SK-N-SH (cell line): Measurements from ENCODE around the gene CDC73. TPM values are rescaled to one million over a fixed set of nuclear protein-coding genes. Genes with fewer than 3 reads are reported as not detected.

ENCODE experiments used
- CTCF ChIA-PET: fragments of 300-600, 350-600 bp; formaldehyde crosslinking; extraction: SDS; loops from one replicate; lab custom pipeline; 2021; lab: Yijun Ruan, JAX
- POLR2A ChIA-PET: fragments of 350-600 bp; sonication (Branson Sonifier 250); formaldehyde crosslinking; extraction: SDS; loops from one replicate; lab custom pipeline; 2020; ENCODE audit warnings: antibody characterized with exemption, inconsistent platforms; lab: Yijun Ruan, JAX
- DNase-seq: peaks from one replicate; pipeline ENCODE4 v3.0.0; 2012
- H2AFZ ChIP-seq: fragments of 200-600 bp; sonication (generic); 2 replicates; pipeline ENCODE4 v1.8.1; 2016; ENCODE audit warnings: antibody characterized with exemption, mild to moderate bottlenecking, low read depth
- H3F3A ChIP-seq: fragments of 200-600 bp; sonication (generic); replicated peaks from 2 replicates; pipeline ENCODE3; 2016; ENCODE audit warnings: antibody characterized with exemption, mild to moderate bottlenecking; ENCODE audit not compliant: insufficient read depth
- H3K27ac ChIP-seq, 2 experiments: fragments of 200-500 bp in 1 of 2; fragments of 200-600 bp in 1 of 2; sonication (Bioruptor generic) in 1 of 2; sonication (generic), shearing (Covaris generic) in 1 of 2; 2 replicates each; pipeline versions ENCODE4 v1.5.1 to v1.6.1; 2014 to 2016; ENCODE audit warnings: low read depth in 2 of 2, inconsistent platforms in 1 of 2, low read length in 1 of 2, mild to moderate bottlenecking in 1 of 2, mixed read lengths in 1 of 2
- H3K27me3 ChIP-seq: fragments of 200-600 bp; sonication (generic), shearing (Covaris generic); 2 replicates; pipeline ENCODE4 v1.6.1; 2016; ENCODE audit warnings: mixed run types; ENCODE audit not compliant: insufficient read depth
- H3K36me3 ChIP-seq, 2 experiments: fragments of 200-500 bp in 1 of 2; fragments of 200-600 bp in 1 of 2; sonication (Bioruptor generic) in 1 of 2; sonication (generic) in 1 of 2; replicated peaks in 1 of 2; 2 replicates each; pipeline versions ENCODE3 to v1.5.1; 2014 to 2016; ENCODE audit warnings: low read length in 1 of 2, mild to moderate bottlenecking in 1 of 2; ENCODE audit not compliant: insufficient read depth in 2 of 2, control insufficient read depth in 1 of 2
- H3K4me1 ChIP-seq, 2 experiments: fragments of 200-500 bp in 1 of 2; fragments of 200-600 bp in 1 of 2; sonication (Bioruptor generic) in 1 of 2; sonication (generic), shearing (Covaris generic) in 1 of 2; 2 replicates each; pipeline versions ENCODE4 v1.5.1 to v1.6.1; 2014 to 2016; ENCODE audit warnings: low read depth in 1 of 2, low read length in 1 of 2, mixed run types in 1 of 2; ENCODE audit not compliant: insufficient read depth in 2 of 2, control insufficient read depth in 1 of 2
- H3K4me2 ChIP-seq: fragments of 200-600 bp; sonication (generic), shearing (Covaris generic); 2 replicates; pipeline ENCODE4 v1.6.1; 2017; ENCODE audit warnings: mixed run types
- H3K4me3 ChIP-seq, 2 experiments: fragments of 200-500 bp in 1 of 2; fragments of 200-600 bp in 1 of 2; sonication (Bioruptor generic) in 1 of 2; sonication (generic), shearing (Covaris generic) in 1 of 2; 2 replicates each; pipeline versions ENCODE4 v1.5.1 to v1.8.1; 2014 to 2016; ENCODE audit warnings: low read depth in 2 of 2, inconsistent platforms in 1 of 2, low read length in 1 of 2, mild to moderate bottlenecking in 1 of 2, mixed read lengths in 1 of 2, moderate library complexity in 1 of 2
- H3K79me2 ChIP-seq: fragments of 200-600 bp; sonication (generic); 2 replicates; pipeline ENCODE4 v1.8.1; 2017; ENCODE audit warnings: mild to moderate bottlenecking; ENCODE audit not compliant: insufficient read depth
- H3K9ac ChIP-seq: fragments of 200-600 bp; sonication (generic); 2 replicates; pipeline ENCODE4 v1.6.1; 2017; ENCODE audit warnings: mixed run types
- H3K9me2 ChIP-seq: fragments of 200-600 bp; sonication (generic); 2 replicates; pipeline ENCODE4 v1.6.1; 2017; ENCODE audit warnings: mixed run types
- H3K9me3 ChIP-seq: fragments of 200-600 bp; sonication (generic); 2 replicates; pipeline ENCODE4 v1.6.1; 2017; ENCODE audit warnings: mixed run types, mild to moderate bottlenecking, moderate library complexity
- H4K20me1 ChIP-seq: fragments of 200-600 bp; sonication (generic); 2 replicates; pipeline ENCODE4 v1.6.1; 2017; ENCODE audit warnings: mild to moderate bottlenecking, mixed run types; ENCODE audit not compliant: insufficient read depth
- ELF1 ChIP-seq: IDR thresholded peaks from 2 replicates; pipeline ENCODE4 v1.4.0; 2012
- FOSL2 ChIP-seq: IDR thresholded peaks from 2 replicates; pipeline ENCODE4 v1.4.0; 2012; ENCODE audit warnings: low read depth, mild to moderate bottlenecking, moderate library complexity, borderline replicate concordance
- GABPA ChIP-seq: IDR thresholded peaks from 2 replicates; pipeline ENCODE4 v1.4.0; 2012; ENCODE audit warnings: low read depth, mild to moderate bottlenecking
- JUND ChIP-seq: IDR thresholded peaks from 2 replicates; pipeline ENCODE4 v1.4.0; 2012
- MAX ChIP-seq: IDR thresholded peaks from 2 replicates; pipeline ENCODE4 v1.4.0; 2012; ENCODE audit warnings: low read depth
- MXI1 ChIP-seq: IDR thresholded peaks from 2 replicates; pipeline ENCODE4 v1.6.1; 2012; ENCODE audit warnings: mild to moderate bottlenecking, low read depth, low read length, improper control_type of control experiment
- NFIC ChIP-seq: IDR thresholded peaks from 2 replicates; pipeline ENCODE4 v1.4.0; 2012; ENCODE audit warnings: borderline replicate concordance
- NRF1 ChIP-seq: IDR thresholded peaks from 2 replicates; pipeline ENCODE4 v1.6.1; 2012; ENCODE audit warnings: low read depth, mild to moderate bottlenecking, low read length
- PBX3 ChIP-seq: IDR thresholded peaks from 2 replicates; pipeline ENCODE4; 2012
- RAD21 ChIP-seq: IDR thresholded peaks from 2 replicates; pipeline ENCODE4 v1.6.1; 2012; ENCODE audit warnings: mild to moderate bottlenecking, low read length
- RCOR1 ChIP-seq: fragments of 150-350 bp; IDR thresholded peaks from 2 replicates; pipeline ENCODE4 v1.6.1; 2017; ENCODE audit warnings: antibody characterized with exemption, low read length
- RFX5 ChIP-seq: IDR thresholded peaks from 2 replicates; pipeline ENCODE4 v1.6.1; 2012; ENCODE audit warnings: mild to moderate bottlenecking, improper control_type of control experiment, low read length
- RXRA ChIP-seq: IDR thresholded peaks from 2 replicates; pipeline ENCODE4 v1.4.0; 2012; ENCODE audit warnings: low read depth, mild to moderate bottlenecking, borderline replicate concordance
- SIN3A ChIP-seq: IDR thresholded peaks from 2 replicates; pipeline ENCODE4 v1.6.1; 2012; ENCODE audit warnings: low read depth, mild to moderate bottlenecking, low read length, moderate library complexity, borderline replicate concordance
- TCF12 ChIP-seq: IDR thresholded peaks from 2 replicates; pipeline ENCODE4 v1.4.0; 2012
- USF1 ChIP-seq: IDR thresholded peaks from 2 replicates; pipeline ENCODE4 v1.4.0; 2012; ENCODE audit warnings: low read depth, borderline replicate concordance
- YY1 ChIP-seq: IDR thresholded peaks from 2 replicates; pipeline ENCODE4 v1.4.0; 2012; ENCODE audit warnings: low read depth, mild to moderate bottlenecking
- WGBS: methylation state at CpG from one replicate; pipeline ENCODE4 v1.1.6; 2017; ENCODE audit warnings: low lambda C conversion rate; 5-methylcytosine and 5-hydroxymethylcytosine counted together
- polyA plus RNA-seq, 3 experiments: library from polyadenylated mRNA; depleted of rRNA; stranded (reverse); fragments of >200 nt; gene quantifications; 2 replicates each; pipeline ENCODE4 v1.2.3, GENCODE V29; 2012
- TF ChIP-seq, protein P1 (sequence below): IDR thresholded peaks from 2 replicates; pipeline ENCODE4 v1.6.1; 2012; ENCODE audit warnings: mild to moderate bottlenecking, low read depth, low read length, moderate library complexity
- TF ChIP-seq, protein P2 (sequence below): fragments of 200-600 bp; sonication (generic); IDR thresholded peaks from 2 replicates; pipeline ENCODE4 v1.6.1; 2017; ENCODE audit warnings: antibody characterized with exemption, mild to moderate bottlenecking, moderate library complexity
- TF ChIP-seq, protein P3 (sequence below): IDR thresholded peaks from 2 replicates; pipeline ENCODE4 v1.4.0; 2012; ENCODE audit warnings: low read depth, borderline replicate concordance

Gene CDC73
- polyA plus RNA-seq, 1 of the 3 experiments (the other 2 are of a cell fraction), result 13.4 TPM

DNA sequence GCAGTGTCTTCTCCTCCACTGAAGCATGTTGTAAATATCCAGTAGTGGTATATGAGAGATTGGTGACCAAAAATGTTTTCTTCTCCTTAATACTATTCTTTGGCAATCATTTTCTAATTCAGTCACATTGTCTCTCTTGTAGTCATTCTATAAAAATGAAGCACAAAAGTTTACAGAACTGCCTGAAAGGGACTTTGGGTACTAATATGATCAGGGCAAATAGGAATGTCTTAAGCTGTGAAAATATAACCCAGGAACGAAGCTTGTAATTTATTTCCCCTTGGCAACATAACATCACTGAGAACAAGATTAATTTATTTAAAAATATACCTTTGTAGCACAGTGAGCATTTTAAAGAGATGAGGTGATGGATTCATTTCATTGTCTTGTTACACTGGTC lies 59.7 kb downstream of the CDC73 start:
- peaks cover 21 to 26% of the 10 kb centered on the region in 2 experiments; a peak in 3 of 4 replicates for H3K4me1 ChIP-seq
- H4K20me1 ChIP-seq, result peaks cover 17% of the 10 kb centered on the region
- H2AFZ ChIP-seq, result no peak overlapping the region
- no peak overlapping the region for H3K4me2 ChIP-seq
- no peak overlapping the region for H3K4me3 ChIP-seq
- H3F3A ChIP-seq, result peaks cover 16% of the 10 kb centered on the region
- ChIA-PET CTCF (interaction anchor here (0.6 to 1.4 kb wide), 3 partner anchors 12 to 39 kb away, joined by 3 to 5 read pairs (median 3); no protein-coding TSS in a partner anchor), POLR2A (no interaction called here)
- H3K27me3 ChIP-seq, result no peaks in the 10 kb centered on the region
- H3K27ac ChIP-seq, result no peak overlapping the region; a peak in 1 of 4 replicates
- peaks cover 0 to 23% of the 10 kb centered on the region in 2 experiments for H3K36me3 ChIP-seq
- 72% methylated on average over 1 of the region's 1 CpG for WGBS
- DNase-seq, result no peak
- peaks cover 24% of the 10 kb centered on the region for H3K79me2 ChIP-seq
- TF ChIP-seq PBX3 (no peak), GABPA (no peak), NFIC (no peak), JUND (no peak), RFX5 (no peak), FOSL2 (no peak), SIN3A (no peak), RXRA (no peak), MAX (no peak), YY1 (no peak), NRF1 (no peak), MXI1 (no peak), ELF1 (no peak), RCOR1 (no peak), USF1 (no peak), TCF12 (no peak), RAD21 (no peak)
- TF ChIP-seq, protein P1, sequence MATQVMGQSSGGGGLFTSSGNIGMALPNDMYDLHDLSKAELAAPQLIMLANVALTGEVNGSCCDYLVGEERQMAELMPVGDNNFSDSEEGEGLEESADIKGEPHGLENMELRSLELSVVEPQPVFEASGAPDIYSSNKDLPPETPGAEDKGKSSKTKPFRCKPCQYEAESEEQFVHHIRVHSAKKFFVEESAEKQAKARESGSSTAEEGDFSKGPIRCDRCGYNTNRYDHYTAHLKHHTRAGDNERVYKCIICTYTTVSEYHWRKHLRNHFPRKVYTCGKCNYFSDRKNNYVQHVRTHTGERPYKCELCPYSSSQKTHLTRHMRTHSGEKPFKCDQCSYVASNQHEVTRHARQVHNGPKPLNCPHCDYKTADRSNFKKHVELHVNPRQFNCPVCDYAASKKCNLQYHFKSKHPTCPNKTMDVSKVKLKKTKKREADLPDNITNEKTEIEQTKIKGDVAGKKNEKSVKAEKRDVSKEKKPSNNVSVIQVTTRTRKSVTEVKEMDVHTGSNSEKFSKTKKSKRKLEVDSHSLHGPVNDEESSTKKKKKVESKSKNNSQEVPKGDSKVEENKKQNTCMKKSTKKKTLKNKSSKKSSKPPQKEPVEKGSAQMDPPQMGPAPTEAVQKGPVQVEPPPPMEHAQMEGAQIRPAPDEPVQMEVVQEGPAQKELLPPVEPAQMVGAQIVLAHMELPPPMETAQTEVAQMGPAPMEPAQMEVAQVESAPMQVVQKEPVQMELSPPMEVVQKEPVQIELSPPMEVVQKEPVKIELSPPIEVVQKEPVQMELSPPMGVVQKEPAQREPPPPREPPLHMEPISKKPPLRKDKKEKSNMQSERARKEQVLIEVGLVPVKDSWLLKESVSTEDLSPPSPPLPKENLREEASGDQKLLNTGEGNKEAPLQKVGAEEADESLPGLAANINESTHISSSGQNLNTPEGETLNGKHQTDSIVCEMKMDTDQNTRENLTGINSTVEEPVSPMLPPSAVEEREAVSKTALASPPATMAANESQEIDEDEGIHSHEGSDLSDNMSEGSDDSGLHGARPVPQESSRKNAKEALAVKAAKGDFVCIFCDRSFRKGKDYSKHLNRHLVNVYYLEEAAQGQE, result no peak
- TF ChIP-seq, protein P2, sequence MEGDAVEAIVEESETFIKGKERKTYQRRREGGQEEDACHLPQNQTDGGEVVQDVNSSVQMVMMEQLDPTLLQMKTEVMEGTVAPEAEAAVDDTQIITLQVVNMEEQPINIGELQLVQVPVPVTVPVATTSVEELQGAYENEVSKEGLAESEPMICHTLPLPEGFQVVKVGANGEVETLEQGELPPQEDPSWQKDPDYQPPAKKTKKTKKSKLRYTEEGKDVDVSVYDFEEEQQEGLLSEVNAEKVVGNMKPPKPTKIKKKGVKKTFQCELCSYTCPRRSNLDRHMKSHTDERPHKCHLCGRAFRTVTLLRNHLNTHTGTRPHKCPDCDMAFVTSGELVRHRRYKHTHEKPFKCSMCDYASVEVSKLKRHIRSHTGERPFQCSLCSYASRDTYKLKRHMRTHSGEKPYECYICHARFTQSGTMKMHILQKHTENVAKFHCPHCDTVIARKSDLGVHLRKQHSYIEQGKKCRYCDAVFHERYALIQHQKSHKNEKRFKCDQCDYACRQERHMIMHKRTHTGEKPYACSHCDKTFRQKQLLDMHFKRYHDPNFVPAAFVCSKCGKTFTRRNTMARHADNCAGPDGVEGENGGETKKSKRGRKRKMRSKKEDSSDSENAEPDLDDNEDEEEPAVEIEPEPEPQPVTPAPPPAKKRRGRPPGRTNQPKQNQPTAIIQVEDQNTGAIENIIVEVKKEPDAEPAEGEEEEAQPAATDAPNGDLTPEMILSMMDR, result no peak
- TF ChIP-seq, protein P3, sequence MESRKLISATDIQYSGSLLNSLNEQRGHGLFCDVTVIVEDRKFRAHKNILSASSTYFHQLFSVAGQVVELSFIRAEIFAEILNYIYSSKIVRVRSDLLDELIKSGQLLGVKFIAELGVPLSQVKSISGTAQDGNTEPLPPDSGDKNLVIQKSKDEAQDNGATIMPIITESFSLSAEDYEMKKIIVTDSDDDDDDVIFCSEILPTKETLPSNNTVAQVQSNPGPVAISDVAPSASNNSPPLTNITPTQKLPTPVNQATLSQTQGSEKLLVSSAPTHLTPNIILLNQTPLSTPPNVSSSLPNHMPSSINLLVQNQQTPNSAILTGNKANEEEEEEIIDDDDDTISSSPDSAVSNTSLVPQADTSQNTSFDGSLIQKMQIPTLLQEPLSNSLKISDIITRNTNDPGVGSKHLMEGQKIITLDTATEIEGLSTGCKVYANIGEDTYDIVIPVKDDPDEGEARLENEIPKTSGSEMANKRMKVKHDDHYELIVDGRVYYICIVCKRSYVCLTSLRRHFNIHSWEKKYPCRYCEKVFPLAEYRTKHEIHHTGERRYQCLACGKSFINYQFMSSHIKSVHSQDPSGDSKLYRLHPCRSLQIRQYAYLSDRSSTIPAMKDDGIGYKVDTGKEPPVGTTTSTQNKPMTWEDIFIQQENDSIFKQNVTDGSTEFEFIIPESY, result no peak
- no peak overlapping the region for H3K9ac ChIP-seq
- no peaks in the 10 kb centered on the region for H3K9me3 ChIP-seq
- H3K9me2 ChIP-seq, result no peaks in the 10 kb centered on the region
